Prostate gland (tissue), 2 donors: ENCODE data around the gene NFIC. TPM values are rescaled to one million over a fixed set of nuclear protein-coding genes. Genes with fewer than 3 reads are reported as not detected.

Experiments used
- DNase-seq: peaks from one replicate; pipeline ENCODE4 v3.0.0-alpha.2; 2019; ENCODE audit warnings: low spot score
- H3K27ac ChIP-seq, 2 donors: fragments of 200-600 bp; sonication (generic); 2 replicates each; pipeline ENCODE4 v1.5.1; 2017 to 2019
- H3K27me3 ChIP-seq: fragments of 200-600 bp; sonication (generic); replicated peaks from 2 replicates; pipeline ENCODE4 v1.5.1; 2019; ENCODE audit not compliant: insufficient read depth
- H3K36me3 ChIP-seq, 2 donors: fragments of 200-600 bp; sonication (generic); 1 replicate in 1 of 2; 2 replicates in 1 of 2; pipeline versions ENCODE4 v1.5.1 to v1.8.1; 2017 to 2019
- H3K4me1 ChIP-seq: fragments of 200-600 bp; sonication (generic); replicated peaks from 2 replicates; pipeline ENCODE4 v1.5.1; 2019
- H3K4me3 ChIP-seq, 2 donors: fragments of 200-600 bp; sonication (generic); 2 replicates each; pipeline ENCODE4 v1.5.1; 2017 to 2019
- H3K9me3 ChIP-seq: fragments of 200-600 bp; sonication (generic); 2 replicates; pipeline ENCODE4 v1.5.1; 2017
- POLR2A ChIP-seq: fragments of 450-650 bp; IDR thresholded peaks from one replicate; pipeline ENCODE4 v1.6.1; 2016; ENCODE audit warnings: antibody characterized with exemption, mild to moderate bottlenecking
- POLR2AphosphoS5 ChIP-seq: sonication (generic); formaldehyde crosslinking; IDR thresholded peaks from one replicate; pipeline ENCODE4 v1.6.1; 2017; ENCODE audit warnings: antibody characterized with exemption
- WGBS: methylation state at CpG from one replicate; pipeline ENCODE4 v1.1.5; 2018; 5-methylcytosine and 5-hydroxymethylcytosine counted together
- intact Hi-C: fragments of 100-400 bp; cut with DNase I; formaldehyde crosslinking; loops from one replicate; pipeline ENCODE4 v1.14.2; 2022
- total RNA-seq, 2 donors: library from RNA; depleted of rRNA; stranded (reverse); fragments of >200 nt; gene quantifications; one replicate each; pipeline ENCODE4 v1.1.0, GENCODE V29; 2016
- TF ChIP-seq, protein P1 (sequence below), 4 experiments: fragments of 200-600 bp in 2 of 4; fragments of 450-650 bp in 2 of 4; sonication (generic) in 2 of 4; IDR thresholded peaks; 1 replicate in 3 of 4; 2 replicates in 1 of 4; pipeline ENCODE4 v1.5.1; 2016 to 2019; ENCODE audit warnings: antibody characterized with exemption in 4 of 4, mild to moderate bottlenecking in 2 of 4, moderate library complexity in 2 of 4

NFIC gene
- total RNA-seq, 2 donors from 2014 or later: 160 to 168 TPM

GRCh38 chr19:3481241-3482090 lies 115.1 kb downstream of the NFIC start:
- H3K27ac ChIP-seq: no peak overlapping the region
- intact Hi-C loops: no loop called here
- H3K4me3 ChIP-seq: no peak overlapping the region
- H3K27me3 ChIP-seq: no peaks in the 10 kb centered on the region
- H3K4me1 ChIP-seq: no peaks in the 10 kb centered on the region
- 64% methylated on average over 38 of the region's 38 CpGs for WGBS
- TF ChIP-seq POLR2AphosphoS5 (no peak), POLR2A (no peak)
- TF ChIP-seq, protein P1, sequence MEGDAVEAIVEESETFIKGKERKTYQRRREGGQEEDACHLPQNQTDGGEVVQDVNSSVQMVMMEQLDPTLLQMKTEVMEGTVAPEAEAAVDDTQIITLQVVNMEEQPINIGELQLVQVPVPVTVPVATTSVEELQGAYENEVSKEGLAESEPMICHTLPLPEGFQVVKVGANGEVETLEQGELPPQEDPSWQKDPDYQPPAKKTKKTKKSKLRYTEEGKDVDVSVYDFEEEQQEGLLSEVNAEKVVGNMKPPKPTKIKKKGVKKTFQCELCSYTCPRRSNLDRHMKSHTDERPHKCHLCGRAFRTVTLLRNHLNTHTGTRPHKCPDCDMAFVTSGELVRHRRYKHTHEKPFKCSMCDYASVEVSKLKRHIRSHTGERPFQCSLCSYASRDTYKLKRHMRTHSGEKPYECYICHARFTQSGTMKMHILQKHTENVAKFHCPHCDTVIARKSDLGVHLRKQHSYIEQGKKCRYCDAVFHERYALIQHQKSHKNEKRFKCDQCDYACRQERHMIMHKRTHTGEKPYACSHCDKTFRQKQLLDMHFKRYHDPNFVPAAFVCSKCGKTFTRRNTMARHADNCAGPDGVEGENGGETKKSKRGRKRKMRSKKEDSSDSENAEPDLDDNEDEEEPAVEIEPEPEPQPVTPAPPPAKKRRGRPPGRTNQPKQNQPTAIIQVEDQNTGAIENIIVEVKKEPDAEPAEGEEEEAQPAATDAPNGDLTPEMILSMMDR (IDR thresholded peaks at IDR 0.05): no peak
- H3K9me3 ChIP-seq: no peaks in the 10 kb centered on the region
- H3K36me3 ChIP-seq: no peaks in the 10 kb centered on the region
- no peak for DNase-seq

- H3K4me3 ChIP-seq: peak overlapping the region; percentile 15 to 17
- intact Hi-C loops: no loop called here
Measured at GRCh38 chr19:3482507-3483225, 116.3 kb downstream of the NFIC start.

GRCh38 chr19:3483226-3483628 lies 116.8 kb downstream of the NFIC start, which contains the start of gene SMIM44:
Gene SMIM44 (minus strand): TSS chr19:3483441. CDS start chr19:3483403, 38 bp downstream.
- Histone ChIP-seq H3K4me1 (no peaks in the 10 kb centered on the region), H3K4me3 (peak within 1 kb of the TSS; percentile 15 to 17), H3K36me3 (no peaks in the 10 kb centered on the region), H3K27me3 (no peaks in the 10 kb centered on the region), H3K27ac (peak within 1 kb of the TSS; percentile 36 to 49), H3K9me3 (no peaks in the 10 kb centered on the region)
- DNase-seq: peak; percentile 40
- 49% methylated on average over 26 of the region's 33 CpGs for WGBS
- intact Hi-C loops: no loop called here
- TF ChIP-seq, protein P1 (IDR thresholded peaks at IDR 0.05): no peak

More at GRCh38 chr19:3482507-3483225, 116.3 kb downstream of the NFIC start:
- H3K9me3 ChIP-seq: no peaks in the 10 kb centered on the region
- no peak for DNase-seq
- no peaks in the 10 kb centered on the region for H3K27me3 ChIP-seq
- H3K36me3 ChIP-seq: no peaks in the 10 kb centered on the region
- TF ChIP-seq POLR2AphosphoS5: no peak
- TF ChIP-seq POLR2A: no peak
- TF ChIP-seq, protein P1 (IDR thresholded peaks at IDR 0.05): no peak
- H3K27ac ChIP-seq: peak overlapping the region; percentile 36 to 49
- 44% methylated on average over 26 of the region's 49 CpGs for WGBS
- no peaks in the 10 kb centered on the region for H3K4me1 ChIP-seq

- no peaks in the 10 kb centered on the region for H3K27me3 ChIP-seq
- no peak for DNase-seq
- TF ChIP-seq, protein P1 (IDR thresholded peaks at IDR 0.05): no peak
- TF ChIP-seq POLR2A (no peak), POLR2AphosphoS5 (no peak)
Measured at GRCh38 chr19:3491396-3492119, 125.2 kb downstream of the NFIC start.

More at GRCh38 chr19:3491396-3492119, 125.2 kb downstream of the NFIC start:
- intact Hi-C loops: no loop called here
- H3K27ac ChIP-seq: no peak overlapping the region
- no peaks in the 10 kb centered on the region for H3K4me1 ChIP-seq
- 90% methylated on average over 53 of the region's 55 CpGs for WGBS
- H3K4me3 ChIP-seq: no peak overlapping the region
- H3K36me3 ChIP-seq: peaks cover 4 to 7% of the 10 kb centered on the region in 2 donors
- no peaks in the 10 kb centered on the region for H3K9me3 ChIP-seq
